Activated CD4-positive, alpha-beta T cell treated with anti-CD3 and anti-CD28 coated beads, Interleukin-2, amount 10 ng/mL, durations not matched to agents 24 days and 14 days (primary cell): ENCODE data around the gene FOXRED1. TPM values are rescaled to one million over a fixed set of nuclear protein-coding genes. Genes with fewer than 3 reads are reported as not detected.

Experiments used
- DNase-seq: peaks from one replicate; pipeline ENCODE4 v3.0.0; 2022
- H3K27ac Mint-ChIP-seq: one replicate; pipeline ENCODE4 v1.8.0; 2022; ENCODE audit warnings: mild to moderate bottlenecking, mixed read lengths
- H3K27me3 Mint-ChIP-seq: one replicate; pipeline ENCODE4 v1.8.0; 2022; ENCODE audit warnings: mixed read lengths
- H3K36me3 Mint-ChIP-seq: one replicate; pipeline ENCODE4 v1.8.0; 2022; ENCODE audit warnings: low read depth, mild to moderate bottlenecking, mixed read lengths
- H3K4me1 Mint-ChIP-seq: one replicate; pipeline ENCODE4 v1.8.0; 2021; ENCODE audit warnings: mixed read lengths
- H3K4me3 Mint-ChIP-seq: one replicate; pipeline ENCODE4 v1.8.0; 2022; ENCODE audit warnings: mild to moderate bottlenecking, moderate library complexity, mixed read lengths
- H3K9me3 Mint-ChIP-seq: one replicate; pipeline ENCODE4 v1.8.0; 2021; ENCODE audit warnings: mixed read lengths
- intact Hi-C: fragments of 100-400 bp; cut with micrococcal nuclease; formaldehyde crosslinking; loops from one replicate; pipeline ENCODE4 v1.15.1; 2023
- total RNA-seq: library from RNA; stranded (reverse); gene quantifications from 2 replicates; pipeline ENCODE4 v1.2.3, GENCODE V29; 2022

Gene FOXRED1
- total RNA-seq, 1 donor from 2014 or later = 59.2 TPM

GRCh38 chr11:126310200-126310991 lies 41.4 kb downstream of the FOXRED1 start:
- Mint-ChIP-seq H3K4me1 (peaks cover 16% of the 10 kb centered on the region), H3K27ac (no peak overlapping the region), H3K36me3 (peaks cover 37% of the 10 kb centered on the region), H3K9me3 (no peaks in the 10 kb centered on the region), H3K4me3 (no peak overlapping the region), H3K27me3 (no peaks in the 10 kb centered on the region)
- intact Hi-C loops = loop anchor here (2.0 to 10.0 kb wide), 2 partner anchors 170 to 664 kb away; no protein-coding TSS in a partner anchor
- peak; percentile 89 for DNase-seq

GRCh38 chr11:126310992-126311310 lies 42.0 kb downstream of the FOXRED1 start:
- Mint-ChIP-seq H3K4me1 (peaks cover 13% of the 10 kb centered on the region), H3K36me3 (peaks cover 36% of the 10 kb centered on the region), H3K9me3 (no peaks in the 10 kb centered on the region), H3K27me3 (no peaks in the 10 kb centered on the region), H3K27ac (no peak overlapping the region), H3K4me3 (no peak overlapping the region)
- intact Hi-C loops = loop anchor here (2.0 to 10.0 kb wide), 2 partner anchors 170 to 664 kb away; no protein-coding TSS in a partner anchor
- no peak for DNase-seq

- H3K27me3 Mint-ChIP-seq = no peaks in the 10 kb centered on the region
- H3K9me3 Mint-ChIP-seq = no peaks in the 10 kb centered on the region
Measured at GRCh38 chr11:126311401-126312291, 42.7 kb downstream of the FOXRED1 start.

GRCh38 chr11:126312961-126313360 lies 44.0 kb downstream of the FOXRED1 start:
- Mint-ChIP-seq H3K27me3 (no peaks in the 10 kb centered on the region), H3K4me1 (peaks cover 19% of the 10 kb centered on the region), H3K4me3 (no peak overlapping the region), H3K9me3 (no peaks in the 10 kb centered on the region), H3K36me3 (peaks cover 40% of the 10 kb centered on the region), H3K27ac (no peak overlapping the region)
- intact Hi-C loops = loop anchor here (10.0 kb wide), 1 partner anchor 662 kb away; no protein-coding TSS in a partner anchor
- no peak for DNase-seq

More at GRCh38 chr11:126311401-126312291, 42.7 kb downstream of the FOXRED1 start:
- H3K4me3 Mint-ChIP-seq = no peak overlapping the region
- H3K36me3 Mint-ChIP-seq = peaks cover 41% of the 10 kb centered on the region
- intact Hi-C loops = loop anchor here (2.0 to 10.0 kb wide), 2 partner anchors 169 to 663 kb away; no protein-coding TSS in a partner anchor
- H3K4me1 Mint-ChIP-seq = peaks cover 16% of the 10 kb centered on the region
- H3K27ac Mint-ChIP-seq = no peak overlapping the region
- DNase-seq = no peak

GRCh38 chr11:126313826-126314225 lies 44.9 kb downstream of the FOXRED1 start:
- Mint-ChIP-seq H3K4me3 (no peak overlapping the region), H3K9me3 (no peaks in the 10 kb centered on the region), H3K27ac (no peak overlapping the region), H3K27me3 (no peaks in the 10 kb centered on the region), H3K36me3 (peaks cover 38% of the 10 kb centered on the region), H3K4me1 (peaks cover 28% of the 10 kb centered on the region)
- intact Hi-C loops = loop anchor here (10.0 kb wide), 1 partner anchor 661 kb away; no protein-coding TSS in a partner anchor
- no peak for DNase-seq

GRCh38 chr11:126317432-126317755 lies 48.4 kb downstream of the FOXRED1 start:
- Mint-ChIP-seq H3K9me3 (no peaks in the 10 kb centered on the region), H3K4me1 (peaks cover 37% of the 10 kb centered on the region), H3K36me3 (peaks cover 38% of the 10 kb centered on the region), H3K27me3 (no peaks in the 10 kb centered on the region), H3K4me3 (peak overlapping the region; percentile 56), H3K27ac (peak overlapping the region; percentile 80)
- intact Hi-C loops = loop anchor here (5.0 to 10.0 kb wide), 3 partner anchors 35 to 657 kb away; no protein-coding TSS in a partner anchor
- no peak for DNase-seq

- H3K4me1 Mint-ChIP-seq = peaks cover 37% of the 10 kb centered on the region
- H3K27ac Mint-ChIP-seq = peak overlapping the region; percentile 80
- intact Hi-C loops = loop anchor here (5.0 to 10.0 kb wide), 3 partner anchors 34 to 657 kb away; no protein-coding TSS in a partner anchor
- H3K36me3 Mint-ChIP-seq = peaks cover 38% of the 10 kb centered on the region
- H3K4me3 Mint-ChIP-seq = peak overlapping the region; percentile 56
- H3K9me3 Mint-ChIP-seq = no peaks in the 10 kb centered on the region
- DNase-seq = peak; percentile 72
- no peaks in the 10 kb centered on the region for H3K27me3 Mint-ChIP-seq
Measured at GRCh38 chr11:126317756-126318573, 49.0 kb downstream of the FOXRED1 start.

GRCh38 chr11:126318574-126319373 lies 49.8 kb downstream of the FOXRED1 start:
- H3K27me3 Mint-ChIP-seq = no peaks in the 10 kb centered on the region
- H3K27ac Mint-ChIP-seq = peak overlapping the region; percentile 80
- H3K4me3 Mint-ChIP-seq = peak overlapping the region; percentile 56
- intact Hi-C loops = loop anchor here (5.0 to 10.0 kb wide), 3 partner anchors 34 to 656 kb away; no protein-coding TSS in a partner anchor
- H3K9me3 Mint-ChIP-seq = no peaks in the 10 kb centered on the region
- peaks cover 35% of the 10 kb centered on the region for H3K36me3 Mint-ChIP-seq
- peaks cover 37% of the 10 kb centered on the region for H3K4me1 Mint-ChIP-seq
- peak; percentile 80 for DNase-seq

GRCh38 chr11:126319374-126319740 lies 50.4 kb downstream of the FOXRED1 start:
- Mint-ChIP-seq H3K36me3 (peaks cover 30% of the 10 kb centered on the region), H3K27ac (peak overlapping the region; percentile 9), H3K9me3 (no peaks in the 10 kb centered on the region), H3K27me3 (no peaks in the 10 kb centered on the region), H3K4me3 (no peak overlapping the region), H3K4me1 (peaks cover 35% of the 10 kb centered on the region)
- DNase-seq = no peak
- intact Hi-C loops = loop anchor here (5.0 to 10.0 kb wide), 3 partner anchors 33 to 655 kb away; no protein-coding TSS in a partner anchor

GRCh38 chr11:126322996-126323395 lies 54.0 kb downstream of the FOXRED1 start:
- Mint-ChIP-seq H3K36me3 (peaks cover 10% of the 10 kb centered on the region), H3K9me3 (no peaks in the 10 kb centered on the region), H3K27me3 (no peaks in the 10 kb centered on the region), H3K4me1 (peaks cover 20% of the 10 kb centered on the region), H3K27ac (no peak overlapping the region), H3K4me3 (no peak overlapping the region)
- no peak for DNase-seq
- intact Hi-C loops = no loop called here

GRCh38 chr11:126327281-126328000 lies 58.5 kb downstream of the FOXRED1 start:
- H3K27ac Mint-ChIP-seq = no peak overlapping the region
- DNase-seq = no peak
- H3K36me3 Mint-ChIP-seq = peaks cover 3% of the 10 kb centered on the region
- peaks cover 5% of the 10 kb centered on the region for H3K4me1 Mint-ChIP-seq
- no peaks in the 10 kb centered on the region for H3K9me3 Mint-ChIP-seq
- H3K4me3 Mint-ChIP-seq = no peak overlapping the region
- H3K27me3 Mint-ChIP-seq = no peaks in the 10 kb centered on the region
- intact Hi-C loops = no loop called here
